ENCODE data around the gene SMIM38.

- TF ChIP-seq, protein P1, sequence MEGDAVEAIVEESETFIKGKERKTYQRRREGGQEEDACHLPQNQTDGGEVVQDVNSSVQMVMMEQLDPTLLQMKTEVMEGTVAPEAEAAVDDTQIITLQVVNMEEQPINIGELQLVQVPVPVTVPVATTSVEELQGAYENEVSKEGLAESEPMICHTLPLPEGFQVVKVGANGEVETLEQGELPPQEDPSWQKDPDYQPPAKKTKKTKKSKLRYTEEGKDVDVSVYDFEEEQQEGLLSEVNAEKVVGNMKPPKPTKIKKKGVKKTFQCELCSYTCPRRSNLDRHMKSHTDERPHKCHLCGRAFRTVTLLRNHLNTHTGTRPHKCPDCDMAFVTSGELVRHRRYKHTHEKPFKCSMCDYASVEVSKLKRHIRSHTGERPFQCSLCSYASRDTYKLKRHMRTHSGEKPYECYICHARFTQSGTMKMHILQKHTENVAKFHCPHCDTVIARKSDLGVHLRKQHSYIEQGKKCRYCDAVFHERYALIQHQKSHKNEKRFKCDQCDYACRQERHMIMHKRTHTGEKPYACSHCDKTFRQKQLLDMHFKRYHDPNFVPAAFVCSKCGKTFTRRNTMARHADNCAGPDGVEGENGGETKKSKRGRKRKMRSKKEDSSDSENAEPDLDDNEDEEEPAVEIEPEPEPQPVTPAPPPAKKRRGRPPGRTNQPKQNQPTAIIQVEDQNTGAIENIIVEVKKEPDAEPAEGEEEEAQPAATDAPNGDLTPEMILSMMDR (IDR thresholded peaks at IDR 0.05), result no peak
- no peak for TF ChIP-seq POLR2A (IDR thresholded peaks at IDR 0.05)
Observed at GRCh38 chr11:69142895-69143294, 12.8 kb upstream of the SMIM38 start.

Measured in lower leg skin (tissue), 3 donors.